ENCODE results near the gene TBC1D22A. TPM values are rescaled to one million over a fixed set of nuclear protein-coding genes. Genes with fewer than 3 reads are reported as not detected.

The TBC1D22A gene
- total RNA-seq, 6 experiments from 2014 or later = 10.9 to 18.1 (median 14.0) TPM

- ATAC-seq (no peak), DNase-seq (peak in 2 of 3 donors; percentile 10 to 42)
- H3K4me1 ChIP-seq = no peaks in the 10 kb centered on the region
- H3K27ac ChIP-seq = no peak overlapping the region
- no peaks in the 10 kb centered on the region for H3K27me3 ChIP-seq
- H3K36me3 ChIP-seq = no peaks in the 10 kb centered on the region
- TF ChIP-seq CTCF (IDR thresholded peaks at IDR 0.05) (no peak), POLR2A (IDR thresholded peaks at IDR 0.05) (no peak)
- H3K4me3 ChIP-seq = no peak overlapping the region
- 97% methylated on average over 7 of the region's 21 CpGs for WGBS (ENCODE audit: insufficient coverage, low coverage, low lambda C conversion rate, missing lambda C conversion rate)
- no peaks in the 10 kb centered on the region for H3K9me3 ChIP-seq
- intact Hi-C loops (cut with DNase I) = no loop called here
These were observed 271.8 kb downstream of the TBC1D22A start for GRCh38 chr22:47034076-47034808.

DNA sequence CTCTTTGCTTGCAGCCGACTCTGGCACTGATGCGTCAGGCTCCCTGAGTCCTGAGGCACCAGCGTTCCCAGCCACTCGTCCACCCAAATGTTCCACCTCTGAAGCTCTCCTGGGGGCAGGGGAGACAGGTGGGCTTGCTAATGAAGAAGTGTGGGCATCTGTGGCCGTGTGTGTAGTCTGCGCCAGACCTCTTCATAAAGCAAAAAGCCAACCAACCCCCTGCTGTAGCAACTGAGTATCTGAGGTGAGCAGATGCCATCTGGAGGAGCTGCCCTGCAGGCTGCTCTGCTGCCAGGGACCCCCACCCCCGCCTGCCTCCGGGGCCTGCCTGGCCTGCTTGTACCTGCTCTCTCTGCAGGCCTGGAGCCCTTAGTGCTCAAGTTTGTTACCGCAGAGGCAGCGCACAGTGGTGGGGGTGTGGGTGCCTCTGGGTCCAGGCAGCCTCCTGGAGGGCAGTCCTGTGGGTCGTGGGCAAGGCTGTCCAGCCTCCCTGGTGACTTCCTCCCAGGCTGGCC lies 272.5 kb downstream of the TBC1D22A start:
- no peaks in the 10 kb centered on the region for H3K9me3 ChIP-seq
- peak in 2 of 3 donors; percentile 8 to 37 for DNase-seq
- WGBS (ENCODE audit: insufficient coverage, low coverage, low lambda C conversion rate, missing lambda C conversion rate) = 83% methylated on average over 4 of the region's 11 CpGs
- no peak overlapping the region for H3K27ac ChIP-seq
- no peaks in the 10 kb centered on the region for H3K4me1 ChIP-seq
- no peaks in the 10 kb centered on the region for H3K36me3 ChIP-seq
- intact Hi-C loops (cut with DNase I) = no loop called here
- H3K4me3 ChIP-seq = no peak overlapping the region
- no peak for ATAC-seq
- H3K27me3 ChIP-seq = no peaks in the 10 kb centered on the region
- no peak for TF ChIP-seq POLR2A (IDR thresholded peaks at IDR 0.05)
- no peak for TF ChIP-seq CTCF (IDR thresholded peaks at IDR 0.05)

GRCh38 chr22:47035425-47035881 lies 273.0 kb downstream of the TBC1D22A start:
- no peaks in the 10 kb centered on the region for H3K4me1 ChIP-seq
- no peaks in the 10 kb centered on the region for H3K27me3 ChIP-seq
- no peak overlapping the region for H3K27ac ChIP-seq
- peak in 2 of 3 donors; percentile 14 to 26 for DNase-seq
- H3K9me3 ChIP-seq = no peaks in the 10 kb centered on the region
- no CpG with 5 or more reads among the region's 11 CpGs for whole genome bisulfite sequencing (ENCODE audit: insufficient coverage, low coverage, low lambda C conversion rate, missing lambda C conversion rate)
- no peak overlapping the region for H3K4me3 ChIP-seq
- intact Hi-C loops (cut with DNase I) = no loop called here
- no peaks in the 10 kb centered on the region for H3K36me3 ChIP-seq
- TF ChIP-seq CTCF (IDR thresholded peaks at IDR 0.05) (no peak), POLR2A (IDR thresholded peaks at IDR 0.05) (no peak)
- ATAC-seq = no peak

DNA sequence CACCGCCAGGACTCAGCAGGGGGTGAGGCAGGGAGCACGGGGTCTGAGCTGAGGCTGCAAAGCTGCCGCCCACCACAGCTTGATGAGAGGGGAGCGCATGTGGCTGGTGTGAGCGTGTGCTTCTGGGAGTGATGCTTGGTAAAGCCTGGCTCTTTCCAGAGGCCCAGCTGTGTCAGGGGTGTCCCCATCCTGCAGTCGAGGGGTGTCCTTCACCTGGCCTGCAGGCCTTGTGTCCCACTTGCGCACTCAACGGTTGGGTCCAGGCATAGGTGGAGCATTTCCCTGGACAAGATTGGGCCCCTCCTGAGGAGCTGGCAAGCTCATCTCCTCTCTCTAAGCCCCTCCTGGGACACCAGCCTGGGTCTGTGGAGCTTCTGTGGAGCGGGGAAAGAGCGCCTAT lies 273.9 kb downstream of the TBC1D22A start:
- no peaks in the 10 kb centered on the region for H3K4me1 ChIP-seq
- no peak overlapping the region for H3K4me3 ChIP-seq
- H3K27ac ChIP-seq = no peak overlapping the region
- intact Hi-C loops (cut with DNase I) = no loop called here
- H3K36me3 ChIP-seq = no peaks in the 10 kb centered on the region
- ATAC-seq = no peak
- TF ChIP-seq POLR2A (IDR thresholded peaks at IDR 0.05) = no peak
- no peak for TF ChIP-seq CTCF (IDR thresholded peaks at IDR 0.05)
- DNase-seq = peak in 2 of 3 donors; percentile 10 to 34
- H3K9me3 ChIP-seq = no peaks in the 10 kb centered on the region
- no peaks in the 10 kb centered on the region for H3K27me3 ChIP-seq
- WGBS (ENCODE audit: insufficient coverage, low coverage, low lambda C conversion rate, missing lambda C conversion rate) = no CpG with 5 or more reads among the region's 10 CpGs

All from right lobe of liver (tissue), 6 donors.